HCT116 (cell line): ENCODE measurements around the gene ZSCAN25. TPM values are rescaled to one million over a fixed set of nuclear protein-coding genes. Genes with fewer than 3 reads are reported as not detected.

Experiments
- ATAC-seq: fragments of 200-7000 bp; cut with Tn5 transposase; 2 replicates; pipeline ENCODE4 v1.9.1; 2020; ENCODE audit warnings: mild to moderate bottlenecking, moderate library complexity
- BruUV-seq: library from RNA; stranded (reverse); fragments of 400-500 nt; replicated peaks from 2 replicates; lab custom pipeline; 2021; lab: Mats Ljungman, UMichigan
- CTCF ChIA-PET: fragments of 300-600 bp; sonication (Branson Sonifier 250); formaldehyde crosslinking; loops from one replicate; lab custom pipeline; 2021; ENCODE audit warnings: antibody characterized with exemption; lab: Charles Lee
- POLR2A ChIA-PET: fragments of 300-600, 350-600 bp; sonication (Branson Sonifier 250); formaldehyde crosslinking; loops from one replicate; lab custom pipeline; 2021; ENCODE audit warnings: antibody characterized with exemption; lab: Charles Lee
- RAD21 ChIA-PET, 2 experiments: fragments of 300-600 bp; sonication (Branson Sonifier 250); formaldehyde crosslinking; loops; one replicate each; lab custom pipeline; 2023; ENCODE audit warnings: low total read pairs in 2 of 2; ENCODE audit not compliant: uncharacterized antibody in 2 of 2, unreplicated experiment in 2 of 2, low non-redundant PET in 1 of 2; lab: Charles Lee
- DNase-seq: peaks from one replicate; pipeline ENCODE4 v3.0.0-alpha.2; 2010; ENCODE audit warnings: low read depth, low spot score
- H2AFZ ChIP-seq: fragments of 200-600 bp; shearing (Covaris generic), sonication (generic); 2 replicates; pipeline ENCODE4 v1.6.1; 2017; ENCODE audit warnings: low read depth, mixed run types, mixed read lengths, antibody characterized with exemption, low read length; ENCODE audit not compliant: poor library complexity, severe bottlenecking
- H3K27ac ChIP-seq: 2 replicates; pipeline ENCODE4 v1.5.1; 2012; ENCODE audit warnings: low read depth, low read length
- H3K27me3 ChIP-seq: fragments of 200-600 bp; sonication (generic); 2 replicates; pipeline ENCODE4 v1.6.1; 2016; ENCODE audit warnings: mixed run types, low read length, mixed read lengths; ENCODE audit not compliant: insufficient read depth
- H3K36me3 ChIP-seq, 2 experiments: fragments of 200-500 bp in 1 of 2; fragments of 200-600 bp in 1 of 2; sonication (Bioruptor generic) in 1 of 2; sonication (generic) in 1 of 2; 2 replicates each; pipeline versions ENCODE4 v1.5.1 to v1.6.1; 2014 to 2016; ENCODE audit warnings: low read length in 2 of 2, inconsistent platforms in 1 of 2, mixed read lengths in 1 of 2, mixed run types in 1 of 2; ENCODE audit not compliant: insufficient read depth in 2 of 2, control insufficient read depth in 1 of 2
- H3K4me1 ChIP-seq, 2 experiments: fragments of 200-600 bp in 1 of 2; sonication (generic) in 1 of 2; 2 replicates each; pipeline versions ENCODE4 v1.5.1 to v1.6.1; 2012 to 2017; ENCODE audit warnings: low read length in 2 of 2, inconsistent platforms in 1 of 2, mild to moderate bottlenecking in 1 of 2, mixed read lengths in 1 of 2, mixed run types in 1 of 2, moderate library complexity in 1 of 2; ENCODE audit not compliant: insufficient read depth in 2 of 2, control insufficient read depth in 1 of 2
- H3K4me2 ChIP-seq: fragments of 200-600 bp; sonication (generic); 2 replicates; pipeline ENCODE4 v1.6.1; 2017; ENCODE audit warnings: mixed run types, low read length, mixed read lengths
- H3K4me3 ChIP-seq, 2 experiments: fragments of 200-600 bp in 1 of 2; sonication (generic) in 1 of 2; replicated peaks in 1 of 2; 2 replicates each; pipeline ENCODE4 v1.5.1; 2011 to 2016; ENCODE audit warnings: low read length in 2 of 2, control low read depth in 1 of 2, low read depth in 1 of 2, mild to moderate bottlenecking in 1 of 2, mixed read lengths in 1 of 2, mixed run types in 1 of 2
- H3K79me2 ChIP-seq: fragments of 200-600 bp; sonication (generic); 2 replicates; pipeline ENCODE4 v1.6.1; 2017; ENCODE audit warnings: mild to moderate bottlenecking, mixed run types, low read length, moderate library complexity, mixed read lengths; ENCODE audit not compliant: insufficient read depth
- H3K9ac ChIP-seq: fragments of 200-600 bp; sonication (generic); 2 replicates; pipeline ENCODE4 v1.6.1; 2016; ENCODE audit warnings: low read length, mixed read lengths
- H3K9me2 ChIP-seq: fragments of 200-600 bp; sonication (generic), shearing (Covaris generic); 2 replicates; pipeline ENCODE4 v1.6.1; 2017; ENCODE audit warnings: mixed run types, mild to moderate bottlenecking, moderate library complexity; ENCODE audit not compliant: insufficient read depth
- H3K9me3 ChIP-seq, 2 experiments: fragments of 200-500 bp in 1 of 2; fragments of 200-600 bp in 1 of 2; sonication (Bioruptor generic) in 1 of 2; sonication (generic) in 1 of 2; 2 replicates each; pipeline ENCODE4 v1.6.1; 2014 to 2017; ENCODE audit warnings: low read length in 2 of 2, mixed read lengths in 2 of 2, inconsistent platforms in 1 of 2, low read depth in 1 of 2, mild to moderate bottlenecking in 1 of 2, mixed run types in 1 of 2, moderate library complexity in 1 of 2; ENCODE audit not compliant: control insufficient read depth in 1 of 2, insufficient read depth in 1 of 2
- H4K20me1 ChIP-seq: fragments of 200-600 bp; sonication (generic), shearing (Covaris generic); 2 replicates; pipeline ENCODE4 v1.6.1; 2017; ENCODE audit warnings: mixed run types, mild to moderate bottlenecking, moderate library complexity; ENCODE audit not compliant: insufficient read depth
- CBX3 ChIP-seq: IDR thresholded peaks from 2 replicates; pipeline ENCODE4 v1.6.1; 2012; ENCODE audit warnings: low read depth
- CEBPB ChIP-seq: IDR thresholded peaks from 2 replicates; pipeline ENCODE4 v1.6.1; 2012; ENCODE audit warnings: low read depth
- CTCF ChIP-seq, 3 experiments: fragments of 200-600 bp in 1 of 3; sonication (generic) in 1 of 3; IDR thresholded peaks in 2 of 3; conservative IDR thresholded peaks in 1 of 3; 2 replicates each; pipeline ENCODE4 v1.5.1; 2012 to 2017; ENCODE audit warnings: low read depth in 2 of 3, low read length in 2 of 3, antibody characterized with exemption in 1 of 3, borderline replicate concordance in 1 of 3, control low read depth in 1 of 3, mild to moderate bottlenecking in 1 of 3, mixed read lengths in 1 of 3, mixed run types in 1 of 3, moderate library complexity in 1 of 3; ENCODE audit not compliant: insufficient read depth in 1 of 3
- ELF1 ChIP-seq: IDR thresholded peaks from 2 replicates; pipeline ENCODE4 v1.6.1; 2012; ENCODE audit warnings: low read depth, borderline replicate concordance
- EZH2 ChIP-seq: fragments of 200-600 bp; sonication (generic); IDR thresholded peaks from 2 replicates; pipeline ENCODE4 v1.6.1; 2017; ENCODE audit warnings: antibody characterized with exemption, mixed run types
- EZH2phosphoT487 ChIP-seq: fragments of 200-600 bp; IDR thresholded peaks from 2 replicates; pipeline ENCODE4 v1.6.1; 2018; ENCODE audit warnings: antibody characterized with exemption, borderline replicate concordance
- FOSL1 ChIP-seq: IDR thresholded peaks from 2 replicates; pipeline ENCODE4 v1.6.1; 2012; ENCODE audit warnings: low read depth
- POLR2A ChIP-seq: IDR thresholded peaks from 2 replicates; pipeline ENCODE4 v1.7.0; 2011; ENCODE audit warnings: borderline replicate concordance; ENCODE audit not compliant: insufficient read depth, insufficient read length; ENCODE audit errors: extremely low read depth
- POLR2AphosphoS5 ChIP-seq: IDR thresholded peaks from 2 replicates; pipeline ENCODE4 v1.6.1; 2011; ENCODE audit warnings: mild to moderate bottlenecking, low read depth, low read length, moderate library complexity
- SRF ChIP-seq: IDR thresholded peaks from 2 replicates; pipeline ENCODE4 v1.6.1; 2012; ENCODE audit warnings: low read depth
- intact Hi-C: fragments of 100-400 bp; cut with micrococcal nuclease; formaldehyde crosslinking; loops from 2 replicates; pipeline ENCODE4 v1.10.0; 2022
- total RNA-seq: library from RNA; stranded (reverse); gene quantifications from one replicate; pipeline ENCODE4 v1.2.1, GENCODE V29; 2021; ENCODE audit not compliant: unreplicated experiment

The ZSCAN25 gene
- total RNA-seq, 1 experiment from 2014 or later: 14.0 TPM

DNA sequence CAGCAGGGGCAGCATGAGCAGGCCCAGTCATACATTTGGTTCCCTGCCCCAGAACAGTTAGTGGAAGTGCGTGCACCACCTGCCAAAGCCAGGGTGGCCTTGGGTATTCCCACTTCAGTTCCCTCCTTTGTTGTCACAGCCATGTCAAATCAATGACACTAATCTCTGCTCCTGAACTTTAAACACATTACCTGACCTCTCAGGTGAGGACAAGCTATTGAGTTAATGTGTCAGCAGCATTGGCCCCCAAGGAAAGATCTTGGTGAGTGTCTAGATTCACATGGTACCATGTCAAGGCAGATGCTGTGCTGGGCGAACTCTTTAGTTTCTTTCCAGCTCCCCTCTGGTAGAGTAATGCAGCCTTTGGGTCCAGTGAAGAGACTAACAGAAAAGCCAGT, 60.9 kb downstream of the ZSCAN25 start:
- Histone ChIP-seq H3K27ac (no peak overlapping the region), H3K4me2 (no peak overlapping the region), H4K20me1 (no peaks in the 10 kb centered on the region), H2AFZ (no peak overlapping the region), H3K9ac (no peak overlapping the region), H3K4me1 (peaks cover 7 to 20% of the 10 kb centered on the region in 2 experiments; a peak in 3 of 4 replicates), H3K79me2 (no peaks in the 10 kb centered on the region), H3K4me3 (no peak overlapping the region), H3K9me3 (peaks cover 0 to 4% of the 10 kb centered on the region in 2 experiments; a peak in 1 of 4 replicates), H3K9me2 (no peaks in the 10 kb centered on the region), H3K27me3 (no peaks in the 10 kb centered on the region), H3K36me3 (no peaks in the 10 kb centered on the region)
- DNase-seq (no peak), ATAC-seq (no peak)
- POLR2A ChIA-PET: no interaction called here
- BruUV-seq: no TSS peak
- RAD21 ChIA-PET: no interaction called here
- intact Hi-C loops: no loop called here
- CTCF ChIA-PET: no interaction called here
- TF ChIP-seq POLR2AphosphoS5 (no peak), EZH2phosphoT487 (no peak), EZH2 (no peak), CTCF (IDR thresholded peaks at IDR 0.05 in 2 of 3, conservative IDR thresholded peaks at IDR 0.05 in 1 of 3; ENCODE audit: borderline replicate concordance in 1 of 3, insufficient read depth in 1 of 3, low read depth in 2 of 3, low read length in 2 of 3) (no peak), CBX3 (no peak), POLR2A (no peak), CEBPB (no peak), FOSL1 (no peak), SRF (no peak), ELF1 (no peak)
